SK-N-SH (cell line): ENCODE data around the gene TBCD. TPM values are rescaled to one million over a fixed set of nuclear protein-coding genes. Genes with fewer than 3 reads are reported as not detected.

Source experiments
- CTCF ChIA-PET: fragments of 300-600, 350-600 bp; formaldehyde crosslinking; extraction: SDS; loops from one replicate; lab custom pipeline; 2021; lab: Yijun Ruan, JAX
- POLR2A ChIA-PET: fragments of 350-600 bp; sonication (Branson Sonifier 250); formaldehyde crosslinking; extraction: SDS; loops from one replicate; lab custom pipeline; 2020; ENCODE audit warnings: antibody characterized with exemption, inconsistent platforms; lab: Yijun Ruan, JAX
- DNase-seq: peaks from one replicate; pipeline ENCODE4 v3.0.0; 2012
- H2AFZ ChIP-seq: fragments of 200-600 bp; sonication (generic); 2 replicates; pipeline ENCODE4 v1.8.1; 2016; ENCODE audit warnings: antibody characterized with exemption, mild to moderate bottlenecking, low read depth
- H3F3A ChIP-seq: fragments of 200-600 bp; sonication (generic); replicated peaks from 2 replicates; pipeline ENCODE3; 2016; ENCODE audit warnings: antibody characterized with exemption, mild to moderate bottlenecking; ENCODE audit not compliant: insufficient read depth
- H3K27ac ChIP-seq, 2 experiments: fragments of 200-500 bp in 1 of 2; fragments of 200-600 bp in 1 of 2; sonication (Bioruptor generic) in 1 of 2; sonication (generic), shearing (Covaris generic) in 1 of 2; 2 replicates each; pipeline versions ENCODE4 v1.5.1 to v1.6.1; 2014 to 2016; ENCODE audit warnings: low read depth in 2 of 2, inconsistent platforms in 1 of 2, low read length in 1 of 2, mild to moderate bottlenecking in 1 of 2, mixed read lengths in 1 of 2
- H3K27me3 ChIP-seq: fragments of 200-600 bp; sonication (generic), shearing (Covaris generic); 2 replicates; pipeline ENCODE4 v1.6.1; 2016; ENCODE audit warnings: mixed run types; ENCODE audit not compliant: insufficient read depth
- H3K36me3 ChIP-seq, 2 experiments: fragments of 200-500 bp in 1 of 2; fragments of 200-600 bp in 1 of 2; sonication (Bioruptor generic) in 1 of 2; sonication (generic) in 1 of 2; replicated peaks in 1 of 2; 2 replicates each; pipeline versions ENCODE3 to v1.5.1; 2014 to 2016; ENCODE audit warnings: low read length in 1 of 2, mild to moderate bottlenecking in 1 of 2; ENCODE audit not compliant: insufficient read depth in 2 of 2, control insufficient read depth in 1 of 2
- H3K4me1 ChIP-seq, 2 experiments: fragments of 200-500 bp in 1 of 2; fragments of 200-600 bp in 1 of 2; sonication (Bioruptor generic) in 1 of 2; sonication (generic), shearing (Covaris generic) in 1 of 2; 2 replicates each; pipeline versions ENCODE4 v1.5.1 to v1.6.1; 2014 to 2016; ENCODE audit warnings: low read depth in 1 of 2, low read length in 1 of 2, mixed run types in 1 of 2; ENCODE audit not compliant: insufficient read depth in 2 of 2, control insufficient read depth in 1 of 2
- H3K4me2 ChIP-seq: fragments of 200-600 bp; sonication (generic), shearing (Covaris generic); 2 replicates; pipeline ENCODE4 v1.6.1; 2017; ENCODE audit warnings: mixed run types
- H3K4me3 ChIP-seq, 2 experiments: fragments of 200-500 bp in 1 of 2; fragments of 200-600 bp in 1 of 2; sonication (Bioruptor generic) in 1 of 2; sonication (generic), shearing (Covaris generic) in 1 of 2; 2 replicates each; pipeline versions ENCODE4 v1.5.1 to v1.8.1; 2014 to 2016; ENCODE audit warnings: low read depth in 2 of 2, inconsistent platforms in 1 of 2, low read length in 1 of 2, mild to moderate bottlenecking in 1 of 2, mixed read lengths in 1 of 2, moderate library complexity in 1 of 2
- H3K79me2 ChIP-seq: fragments of 200-600 bp; sonication (generic); 2 replicates; pipeline ENCODE4 v1.8.1; 2017; ENCODE audit warnings: mild to moderate bottlenecking; ENCODE audit not compliant: insufficient read depth
- H3K9ac ChIP-seq: fragments of 200-600 bp; sonication (generic); 2 replicates; pipeline ENCODE4 v1.6.1; 2017; ENCODE audit warnings: mixed run types
- H3K9me2 ChIP-seq: fragments of 200-600 bp; sonication (generic); 2 replicates; pipeline ENCODE4 v1.6.1; 2017; ENCODE audit warnings: mixed run types
- H3K9me3 ChIP-seq: fragments of 200-600 bp; sonication (generic); 2 replicates; pipeline ENCODE4 v1.6.1; 2017; ENCODE audit warnings: mixed run types, mild to moderate bottlenecking, moderate library complexity
- H4K20me1 ChIP-seq: fragments of 200-600 bp; sonication (generic); 2 replicates; pipeline ENCODE4 v1.6.1; 2017; ENCODE audit warnings: mild to moderate bottlenecking, mixed run types; ENCODE audit not compliant: insufficient read depth
- CHD2 ChIP-seq: fragments of 150-350 bp; IDR thresholded peaks from 2 replicates; pipeline ENCODE4 v1.6.1; 2018; ENCODE audit warnings: low read length; ENCODE audit not compliant: partially characterized antibody
- ELF1 ChIP-seq: IDR thresholded peaks from 2 replicates; pipeline ENCODE4 v1.4.0; 2012
- FOSL2 ChIP-seq: IDR thresholded peaks from 2 replicates; pipeline ENCODE4 v1.4.0; 2012; ENCODE audit warnings: low read depth, mild to moderate bottlenecking, moderate library complexity, borderline replicate concordance
- FOXJ3 ChIP-seq: sonication (generic); formaldehyde crosslinking; IDR thresholded peaks from 2 replicates; pipeline ENCODE4 v1.5.1; 2020; ENCODE audit warnings: mild to moderate bottlenecking, missing genetic modification reagents
- FOXM1 ChIP-seq: IDR thresholded peaks from 2 replicates; pipeline ENCODE4 v1.4.0; 2012; ENCODE audit warnings: low read depth, mild to moderate bottlenecking
- MEF2A ChIP-seq: IDR thresholded peaks from 2 replicates; pipeline ENCODE4 v1.4.0; 2012; ENCODE audit warnings: low read depth, borderline replicate concordance
- MXI1 ChIP-seq: IDR thresholded peaks from 2 replicates; pipeline ENCODE4 v1.6.1; 2012; ENCODE audit warnings: mild to moderate bottlenecking, low read depth, low read length, improper control_type of control experiment
- PBX3 ChIP-seq: IDR thresholded peaks from 2 replicates; pipeline ENCODE4; 2012
- REST ChIP-seq: IDR thresholded peaks from 2 replicates; pipeline ENCODE4 v1.6.1; 2012; ENCODE audit warnings: mild to moderate bottlenecking, low read depth, low read length, moderate library complexity
- RXRA ChIP-seq: IDR thresholded peaks from 2 replicates; pipeline ENCODE4 v1.4.0; 2012; ENCODE audit warnings: low read depth, mild to moderate bottlenecking, borderline replicate concordance
- SIN3A ChIP-seq: IDR thresholded peaks from 2 replicates; pipeline ENCODE4 v1.6.1; 2012; ENCODE audit warnings: low read depth, mild to moderate bottlenecking, low read length, moderate library complexity, borderline replicate concordance
- SMC3 ChIP-seq: IDR thresholded peaks from 2 replicates; pipeline ENCODE4 v1.6.1; 2012; ENCODE audit warnings: low read depth, low read length, improper control_type of control experiment
- USF2 ChIP-seq: fragments of 150-350 bp; IDR thresholded peaks from 2 replicates; pipeline ENCODE4 v1.6.1; 2017; ENCODE audit warnings: antibody characterized with exemption, low read length, low read depth, borderline replicate concordance
- ZBTB33 ChIP-seq: IDR thresholded peaks from 2 replicates; pipeline ENCODE4 v1.4.0; 2012; ENCODE audit warnings: low read depth, borderline replicate concordance
- WGBS: methylation state at CpG from one replicate; pipeline ENCODE4 v1.1.6; 2017; ENCODE audit warnings: low lambda C conversion rate; 5-methylcytosine and 5-hydroxymethylcytosine counted together
- polyA plus RNA-seq, 3 experiments: library from polyadenylated mRNA; depleted of rRNA; stranded (reverse); fragments of >200 nt; gene quantifications; 2 replicates each; pipeline ENCODE4 v1.2.3, GENCODE V29; 2012

Gene TBCD
- polyA plus RNA-seq, 1 of the 3 experiments (the other 2 are of a cell fraction), result 107 TPM

- no peaks in the 10 kb centered on the region for H3K79me2 ChIP-seq
- no peaks in the 10 kb centered on the region for H3F3A ChIP-seq
- H2AFZ ChIP-seq, result no peak overlapping the region
- no peaks in the 10 kb centered on the region for H4K20me1 ChIP-seq
- no peak overlapping the region for H3K27ac ChIP-seq
- H3K9me2 ChIP-seq, result no peaks in the 10 kb centered on the region
- H3K4me2 ChIP-seq, result no peak overlapping the region
- H3K9ac ChIP-seq, result no peak overlapping the region
- WGBS, result 94% methylated on average over 23 of the region's 23 CpGs
- DNase-seq, result no peak
- ChIA-PET CTCF (no interaction called here), POLR2A (no interaction called here)
- no peaks in the 10 kb centered on the region for H3K27me3 ChIP-seq
- no peak overlapping the region for H3K4me3 ChIP-seq
- H3K36me3 ChIP-seq, result peaks cover 0 to 3% of the 10 kb centered on the region in 2 experiments
- TF ChIP-seq PBX3 (no peak), ELF1 (no peak), SMC3 (no peak), SIN3A (no peak), FOXM1 (no peak), USF2 (no peak), CHD2 (no peak), REST (no peak), ZBTB33 (no peak), FOSL2 (no peak), FOXJ3 (CRISPR knock-in tag) (no peak), MEF2A (no peak), RXRA (no peak), MXI1 (no peak)
- TF ChIP-seq, all 33 proteins: peak for 0
- Histone ChIP-seq H3K4me1 (no peaks in the 10 kb centered on the region; a peak in 1 of 4 replicates), H3K9me3 (no peaks in the 10 kb centered on the region)
These were observed 96.2 kb downstream of the TBCD start for GRCh38 chr17:82848022-82848592.
